Trophoblast cell (in vitro differentiated cells and primary cell): ENCODE results near the gene C10orf67.
A peak's percentile ranks its signal among the peaks of the same experiment; 100 is the strongest.

Source experiments
- DNase-seq, 2 donors: peaks; one replicate each; pipeline ENCODE4 v3.0.0-alpha.2; 2016
- H2AFZ ChIP-seq: 2 replicates; pipeline ENCODE4 v1.6.1; 2013; ENCODE audit warnings: low read length, moderate library complexity, mild to moderate bottlenecking; ENCODE audit not compliant: insufficient read depth, poor library complexity
- H2AK5ac ChIP-seq: 2 replicates; pipeline ENCODE4 v1.6.1; 2013; ENCODE audit warnings: mild to moderate bottlenecking, low read length
- H2BK120ac ChIP-seq: 2 replicates; pipeline ENCODE4 v1.6.1; 2013; ENCODE audit warnings: low read length, mild to moderate bottlenecking, moderate library complexity; ENCODE audit not compliant: insufficient read depth, poor library complexity
- H2BK12ac ChIP-seq: 2 replicates; pipeline ENCODE4 v1.6.1; 2013; ENCODE audit warnings: mild to moderate bottlenecking, low read length, moderate library complexity
- H2BK5ac ChIP-seq: 2 replicates; pipeline ENCODE4 v1.6.1; 2013; ENCODE audit warnings: low read length, low read depth, moderate library complexity, mild to moderate bottlenecking; ENCODE audit not compliant: poor library complexity
- H3K14ac ChIP-seq: 2 replicates; pipeline ENCODE4 v1.6.1; 2013; ENCODE audit warnings: mild to moderate bottlenecking, low read length
- H3K18ac ChIP-seq: 2 replicates; pipeline ENCODE4 v1.6.1; 2013; ENCODE audit warnings: mild to moderate bottlenecking, low read length
- H3K23ac ChIP-seq: 2 replicates; pipeline ENCODE4 v1.6.1; 2013; ENCODE audit warnings: low read length
- H3K27ac ChIP-seq: 2 replicates; pipeline ENCODE4 v1.5.1; 2013; ENCODE audit warnings: low read depth, mild to moderate bottlenecking, inconsistent platforms, low read length, moderate library complexity
- H3K27me3 ChIP-seq: 2 replicates; pipeline ENCODE4 v1.6.1; 2013; ENCODE audit warnings: inconsistent platforms, mild to moderate bottlenecking, low read length, moderate library complexity; ENCODE audit not compliant: insufficient read depth
- H3K36me3 ChIP-seq, 2 experiments: 1 replicate in 1 of 2; 2 replicates in 1 of 2; pipeline ENCODE4 v1.6.1; 2013; ENCODE audit warnings: low read length in 2 of 2, mild to moderate bottlenecking in 2 of 2, moderate library complexity in 1 of 2; ENCODE audit not compliant: insufficient read depth in 2 of 2, control insufficient read depth in 1 of 2
- H3K4ac ChIP-seq: 2 replicates; pipeline ENCODE4 v1.6.1; 2013; ENCODE audit warnings: low read depth, mild to moderate bottlenecking, low read length, moderate library complexity
- H3K4me1 ChIP-seq, 2 experiments: 1 replicate in 1 of 2; 2 replicates in 1 of 2; pipeline ENCODE4 v1.6.1; 2013; ENCODE audit warnings: low read length in 2 of 2, mild to moderate bottlenecking in 2 of 2, moderate library complexity in 1 of 2; ENCODE audit not compliant: insufficient read depth in 2 of 2, control insufficient read depth in 1 of 2
- H3K4me2 ChIP-seq: 2 replicates; pipeline ENCODE4 v1.6.1; 2013; ENCODE audit warnings: inconsistent platforms, mild to moderate bottlenecking, low read length, moderate library complexity
- H3K4me3 ChIP-seq: 2 replicates; pipeline ENCODE4 v1.5.1; 2013; ENCODE audit warnings: mild to moderate bottlenecking, low read depth, low read length, inconsistent platforms
- H3K79me1 ChIP-seq: one replicate; pipeline ENCODE4 v1.6.1; 2013; ENCODE audit warnings: low read length
- H3K79me2 ChIP-seq: 2 replicates; pipeline ENCODE4 v1.6.1; 2013; ENCODE audit warnings: low read length, mild to moderate bottlenecking; ENCODE audit not compliant: control insufficient read depth, insufficient read depth, poor library complexity
- H3K9ac ChIP-seq: 2 replicates; pipeline ENCODE4 v1.6.1; 2013; ENCODE audit warnings: mild to moderate bottlenecking, low read length
- H3K9me3 ChIP-seq: 2 replicates; pipeline ENCODE4 v1.6.1; 2013; ENCODE audit warnings: low read depth, mild to moderate bottlenecking, control low read depth, inconsistent platforms, low read length; ENCODE audit not compliant: insufficient read depth
- H4K12ac ChIP-seq: 2 replicates; pipeline ENCODE4 v1.6.1; 2013; ENCODE audit warnings: low read depth, mild to moderate bottlenecking, low read length, moderate library complexity
- H4K8ac ChIP-seq: 2 replicates; pipeline ENCODE4 v1.6.1; 2013; ENCODE audit warnings: low read depth, mild to moderate bottlenecking, low read length, moderate library complexity
- H4K91ac ChIP-seq: one replicate; pipeline ENCODE4 v1.6.1; 2013; ENCODE audit warnings: low read depth, mild to moderate bottlenecking, low read length, moderate library complexity
- WGBS: extraction: QIAGEN DNeasy Blood & Tissue Kit; methylation state at CpG from one replicate; pipeline ENCODE4 v1.1.7; 2013; ENCODE audit warnings: missing lambda C conversion rate; ENCODE audit not compliant: insufficient read length, insufficient coverage; ENCODE audit errors: extremely low coverage; 5-methylcytosine and 5-hydroxymethylcytosine counted together

The C10orf67 gene

DNA sequence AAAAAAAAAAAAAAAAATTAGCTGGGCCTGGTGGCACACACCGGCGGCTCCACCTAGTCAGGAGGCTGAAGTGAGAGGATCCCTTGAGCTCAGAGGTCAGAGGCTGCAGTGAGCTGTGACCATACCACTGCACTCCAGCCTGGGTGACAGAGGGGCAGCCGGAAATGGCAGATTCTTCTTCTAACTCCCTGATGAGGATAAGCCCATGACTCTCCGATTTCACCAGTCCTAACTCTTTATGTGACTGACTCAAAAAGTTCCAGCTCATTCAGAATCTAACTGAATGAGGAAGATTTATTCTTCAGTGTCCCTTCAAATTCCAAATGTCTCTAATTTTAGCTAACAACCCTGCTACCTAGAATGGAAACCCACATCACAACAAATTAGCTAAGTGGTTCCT, 4.2 kb downstream of the C10orf67 start:
- no CpG with 5 or more reads among the region's 4 CpGs for WGBS
- H3K9me3 ChIP-seq: no peaks in the 10 kb centered on the region
- no peak overlapping the region for H4K8ac ChIP-seq
- no peak overlapping the region for H2BK5ac ChIP-seq
- H2AK5ac ChIP-seq: no peak overlapping the region
- peaks cover 3 to 6% of the 10 kb centered on the region in 2 experiments for H3K4me1 ChIP-seq
- DNase-seq: no peak
- H4K91ac ChIP-seq: no peak overlapping the region
- no peaks in the 10 kb centered on the region for H3K79me2 ChIP-seq
- no peak overlapping the region for H4K12ac ChIP-seq
- H3K23ac ChIP-seq: no peak overlapping the region
- no peak overlapping the region for H3K9ac ChIP-seq
- H3K4me2 ChIP-seq: no peak overlapping the region
- no peak overlapping the region for H3K14ac ChIP-seq
- H2AFZ ChIP-seq: no peak overlapping the region
- H3K36me3 ChIP-seq: no peaks in the 10 kb centered on the region
- H3K4ac ChIP-seq: no peak overlapping the region
- H3K27me3 ChIP-seq: peaks cover 15% of the 10 kb centered on the region
- H3K79me1 ChIP-seq: no peaks in the 10 kb centered on the region
- no peak overlapping the region for H3K18ac ChIP-seq
- H3K27ac ChIP-seq: no peak overlapping the region
- no peak overlapping the region for H3K4me3 ChIP-seq
- H2BK12ac ChIP-seq: no peak overlapping the region
- no peak overlapping the region for H2BK120ac ChIP-seq

DNA sequence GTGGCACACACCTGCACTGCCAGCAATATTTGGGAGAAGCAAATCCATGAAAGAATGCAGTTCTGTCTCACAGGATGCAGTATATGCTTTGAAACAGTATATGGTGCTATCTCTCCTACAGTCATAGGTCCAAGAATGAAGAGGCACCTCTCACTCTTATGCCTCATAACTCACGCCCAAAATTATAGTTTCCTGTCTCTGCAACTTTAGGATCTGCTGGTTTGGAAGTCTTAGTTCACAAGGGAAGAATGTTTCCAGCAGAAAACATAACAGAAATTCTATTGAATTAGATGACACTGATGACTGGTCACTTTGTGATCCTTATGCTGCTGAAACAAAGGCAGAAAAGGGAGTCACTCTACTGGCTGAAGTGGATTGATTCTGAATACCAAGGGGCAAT, 5.7 kb downstream of the C10orf67 start:
- H2AK5ac ChIP-seq: no peak overlapping the region
- no peak overlapping the region for H4K91ac ChIP-seq
- peaks cover 0 to 2% of the 10 kb centered on the region in 2 experiments for H3K4me1 ChIP-seq
- WGBS: no CpG with 5 or more reads among the region's 1 CpG
- peaks cover 12% of the 10 kb centered on the region for H3K27me3 ChIP-seq
- H3K79me1 ChIP-seq: no peaks in the 10 kb centered on the region
- no peak overlapping the region for H3K4ac ChIP-seq
- H3K9ac ChIP-seq: no peak overlapping the region
- no peak overlapping the region for H3K18ac ChIP-seq
- no peak overlapping the region for H3K14ac ChIP-seq
- no peak overlapping the region for H2AFZ ChIP-seq
- H2BK120ac ChIP-seq: no peak overlapping the region
- no peaks in the 10 kb centered on the region for H3K36me3 ChIP-seq
- H3K23ac ChIP-seq: no peak overlapping the region
- no peak overlapping the region for H3K4me3 ChIP-seq
- H3K79me2 ChIP-seq: no peaks in the 10 kb centered on the region
- H2BK12ac ChIP-seq: no peak overlapping the region
- H4K8ac ChIP-seq: no peak overlapping the region
- H3K9me3 ChIP-seq: no peaks in the 10 kb centered on the region
- H4K12ac ChIP-seq: no peak overlapping the region
- DNase-seq: peak; percentile 65 to 95
- H3K27ac ChIP-seq: no peak overlapping the region
- H3K4me2 ChIP-seq: no peak overlapping the region
- no peak overlapping the region for H2BK5ac ChIP-seq

DNA sequence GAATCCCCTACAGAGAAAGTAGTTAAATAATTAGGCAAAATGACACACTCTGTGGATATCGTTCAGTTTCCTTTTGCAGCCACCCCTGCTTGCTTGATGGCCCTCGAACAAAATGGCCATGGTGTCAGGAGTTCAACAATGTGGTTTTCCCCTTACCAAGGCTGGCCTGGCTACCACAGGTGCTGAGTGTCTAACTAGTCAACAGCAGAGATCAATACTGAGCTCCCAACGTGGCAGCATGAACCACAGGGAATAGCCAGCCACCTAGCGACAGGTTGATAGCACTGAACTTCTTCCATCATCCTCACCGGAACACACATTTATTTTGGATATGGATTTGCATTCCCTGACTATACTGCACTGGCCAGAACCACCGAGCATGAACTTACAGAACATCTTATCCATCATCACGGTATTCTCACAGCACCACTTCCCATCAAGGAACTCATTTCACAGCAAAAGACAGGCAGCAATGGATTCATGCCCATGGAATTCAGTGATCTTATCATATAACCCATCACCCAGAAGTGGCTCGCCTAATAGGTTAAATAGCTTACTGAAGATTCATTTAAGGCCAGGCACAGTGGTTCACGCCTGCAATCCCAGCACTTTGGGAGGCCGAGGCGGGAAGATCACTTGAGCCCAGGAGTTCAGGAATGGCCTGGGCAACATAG, 6.3 kb downstream of the C10orf67 start:
- no peak overlapping the region for H3K27ac ChIP-seq
- no peak overlapping the region for H4K91ac ChIP-seq
- no peak overlapping the region for H3K18ac ChIP-seq
- DNase-seq: peak; percentile 78 to 95
- H3K4me1 ChIP-seq: peaks cover 0 to 2% of the 10 kb centered on the region in 2 experiments
- no peak overlapping the region for H4K12ac ChIP-seq
- H2BK5ac ChIP-seq: no peak overlapping the region
- no peak overlapping the region for H2BK12ac ChIP-seq
- H3K9me3 ChIP-seq: no peaks in the 10 kb centered on the region
- no peak overlapping the region for H3K14ac ChIP-seq
- no peak overlapping the region for H2AFZ ChIP-seq
- no peak overlapping the region for H3K4me2 ChIP-seq
- H2BK120ac ChIP-seq: no peak overlapping the region
- H3K4ac ChIP-seq: no peak overlapping the region
- peaks cover 7% of the 10 kb centered on the region for H3K27me3 ChIP-seq
- H3K79me2 ChIP-seq: no peaks in the 10 kb centered on the region
- H3K9ac ChIP-seq: no peak overlapping the region
- no peaks in the 10 kb centered on the region for H3K79me1 ChIP-seq
- no peak overlapping the region for H3K23ac ChIP-seq
- WGBS: no CpG with 5 or more reads among the region's 11 CpGs
- H4K8ac ChIP-seq: no peak overlapping the region
- H2AK5ac ChIP-seq: no peak overlapping the region
- H3K4me3 ChIP-seq: no peak overlapping the region
- no peaks in the 10 kb centered on the region for H3K36me3 ChIP-seq

DNA sequence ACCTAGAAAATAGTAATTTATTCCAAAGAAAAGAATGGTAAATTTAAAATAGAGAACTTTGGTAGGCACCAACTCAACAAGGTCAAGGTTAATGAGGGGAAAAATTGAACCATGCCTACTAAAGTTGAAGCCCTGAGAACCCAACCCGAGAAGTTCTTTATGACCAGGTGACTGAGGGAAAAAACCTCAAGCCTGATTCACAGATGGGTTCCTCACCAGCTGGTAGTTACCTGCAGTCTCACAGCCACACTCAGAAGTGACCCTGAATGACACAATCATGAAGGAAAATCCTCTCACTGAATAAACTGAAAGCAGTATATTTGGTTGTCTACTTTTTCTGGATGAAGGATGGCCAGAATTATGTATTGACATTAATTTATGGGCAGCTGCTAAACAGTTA, 7.0 kb downstream of the C10orf67 start:
- Histone ChIP-seq H3K4me1 (peaks cover 0 to 2% of the 10 kb centered on the region in 2 experiments), H2BK120ac (no peak overlapping the region), H3K9me3 (no peaks in the 10 kb centered on the region), H3K9ac (no peak overlapping the region), H3K4ac (no peak overlapping the region), H3K18ac (no peak overlapping the region), H3K4me2 (no peak overlapping the region), H2BK12ac (no peak overlapping the region), H3K4me3 (no peak overlapping the region), H2AFZ (no peak overlapping the region), H3K36me3 (no peaks in the 10 kb centered on the region), H4K12ac (no peak overlapping the region), H3K27me3 (peaks cover 3% of the 10 kb centered on the region), H2BK5ac (no peak overlapping the region), H3K79me2 (no peaks in the 10 kb centered on the region), H4K8ac (no peak overlapping the region), H3K23ac (no peak overlapping the region), H3K79me1 (no peaks in the 10 kb centered on the region), H3K27ac (no peak overlapping the region), H4K91ac (no peak overlapping the region), H3K14ac (no peak overlapping the region), H2AK5ac (no peak overlapping the region)
- DNase-seq: no peak
- no CpG with 5 or more reads among the region's 1 CpG for WGBS
